Esophagus squamous epithelium (tissue), 5 donors: ENCODE results near the gene SHMT1. TPM values are rescaled to one million over a fixed set of nuclear protein-coding genes. Genes with fewer than 3 reads are reported as not detected.
A peak's percentile ranks its signal among the peaks of the same experiment; 100 is the strongest.

Experiments used
- DNase-seq: peaks from one replicate; lab custom pipeline; 2025; lab: John Stamatoyannopoulos, UW
- H3K27ac ChIP-seq, 4 donors: fragments of 200-600 bp; sonication (generic); one replicate each; pipeline ENCODE4 v1.5.1; 2016 to 2019; ENCODE audit warnings: mild to moderate bottlenecking in 1 of 4
- H3K27me3 ChIP-seq, 4 donors: fragments of 200-600 bp; sonication (generic); 1 replicate in 3 of 4; 2 replicates in 1 of 4; pipeline versions ENCODE4 v1.5.1 to v1.6.0; 2017 to 2021; ENCODE audit warnings: antibody characterized with exemption in 1 of 4
- H3K36me3 ChIP-seq, 3 donors: fragments of 200-600 bp; sonication (generic); one replicate each; pipeline ENCODE4 v1.5.1; 2016 to 2019
- H3K4me1 ChIP-seq, 3 donors: fragments of 200-600 bp; sonication (generic); one replicate each; pipeline ENCODE4 v1.5.1; 2017 to 2019
- H3K4me3 ChIP-seq, 4 donors: fragments of 200-600 bp; sonication (generic); 1 replicate in 3 of 4; 2 replicates in 1 of 4; pipeline ENCODE4 v1.5.1; 2016 to 2019; ENCODE audit warnings: mild to moderate bottlenecking in 2 of 4, moderate library complexity in 1 of 4
- H3K9me3 ChIP-seq, 3 donors: fragments of 200-600 bp; sonication (generic); one replicate each; pipeline ENCODE4 v1.5.1; 2016 to 2019
- CTCF ChIP-seq, 6 experiments: fragments of 450-650 bp in 4 of 6; fragments of 200-600 bp in 2 of 6; sonication (generic) in 2 of 6; IDR thresholded peaks; one replicate each; pipeline ENCODE4 v1.5.1; 2016 to 2019; ENCODE audit warnings: antibody characterized with exemption in 6 of 6, mild to moderate bottlenecking in 4 of 6, moderate library complexity in 4 of 6
- POLR2A ChIP-seq, 4 donors: fragments of 450-650 bp; IDR thresholded peaks; one replicate each; pipeline ENCODE4 v1.6.1; 2017; ENCODE audit warnings: antibody characterized with exemption in 4 of 4, mild to moderate bottlenecking in 4 of 4, moderate library complexity in 3 of 4
- WGBS, 2 donors: methylation state at CpG; one replicate each; pipeline ENCODE4 v1.1.5; 2018; 5-methylcytosine and 5-hydroxymethylcytosine counted together
- intact Hi-C: fragments of 100-400 bp; cut with DNase I; formaldehyde crosslinking; loops from one replicate; pipeline ENCODE4 v1.15.0; 2022
- total RNA-seq, 4 donors: library from RNA; depleted of rRNA; stranded (reverse); fragments of >200 nt; gene quantifications; one replicate each; pipeline ENCODE4 v1.1.0, GENCODE V29; 2016
- donor health status: DM: yes; HTN: yes; CAD: no.

The SHMT1 gene
- total RNA-seq, 4 donors from 2014 or later, result 64.1 to 124 (median 67.9) TPM

- Histone ChIP-seq H3K4me1 (peaks cover 43 to 61% (median 50%) of the 10 kb centered on the region in 3 donors), H3K4me3 (no peak overlapping the region), H3K9me3 (no peaks in the 10 kb centered on the region), H3K27me3 (no peaks in the 10 kb centered on the region), H3K36me3 (peaks cover 21 to 92% (median 38%) of the 10 kb centered on the region in 3 donors), H3K27ac (no peak overlapping the region)
- intact Hi-C loops, result no loop called here
- DNase-seq, result no peak
- TF ChIP-seq CTCF (IDR thresholded peaks at IDR 0.05) (no peak), POLR2A (IDR thresholded peaks at IDR 0.05) (no peak)
- WGBS, 2 donors, result 84 to 92% methylated on average over 6 of the region's 7 CpGs
Measured at GRCh38 chr17:18320301-18320700, 43.0 kb downstream of the SHMT1 start.

- Histone ChIP-seq H3K27ac (no peak overlapping the region), H3K4me3 (no peak overlapping the region), H3K4me1 (peaks cover 43 to 61% (median 50%) of the 10 kb centered on the region in 3 donors), H3K36me3 (peaks cover 21 to 86% (median 34%) of the 10 kb centered on the region in 3 donors), H3K9me3 (no peaks in the 10 kb centered on the region), H3K27me3 (no peaks in the 10 kb centered on the region)
- peak in 4 of 6 experiments; percentile 23 to 57 (median 35) for TF ChIP-seq CTCF (IDR thresholded peaks at IDR 0.05)
- no peak for TF ChIP-seq POLR2A (IDR thresholded peaks at IDR 0.05)
- intact Hi-C loops, result no loop called here
- 65 to 71% methylated on average over 1 to 4 of the region's 13 CpGs for WGBS, 2 donors
- no peak for DNase-seq
Measured at GRCh38 chr17:18319604-18320256, 43.6 kb downstream of the SHMT1 start.

DNA sequence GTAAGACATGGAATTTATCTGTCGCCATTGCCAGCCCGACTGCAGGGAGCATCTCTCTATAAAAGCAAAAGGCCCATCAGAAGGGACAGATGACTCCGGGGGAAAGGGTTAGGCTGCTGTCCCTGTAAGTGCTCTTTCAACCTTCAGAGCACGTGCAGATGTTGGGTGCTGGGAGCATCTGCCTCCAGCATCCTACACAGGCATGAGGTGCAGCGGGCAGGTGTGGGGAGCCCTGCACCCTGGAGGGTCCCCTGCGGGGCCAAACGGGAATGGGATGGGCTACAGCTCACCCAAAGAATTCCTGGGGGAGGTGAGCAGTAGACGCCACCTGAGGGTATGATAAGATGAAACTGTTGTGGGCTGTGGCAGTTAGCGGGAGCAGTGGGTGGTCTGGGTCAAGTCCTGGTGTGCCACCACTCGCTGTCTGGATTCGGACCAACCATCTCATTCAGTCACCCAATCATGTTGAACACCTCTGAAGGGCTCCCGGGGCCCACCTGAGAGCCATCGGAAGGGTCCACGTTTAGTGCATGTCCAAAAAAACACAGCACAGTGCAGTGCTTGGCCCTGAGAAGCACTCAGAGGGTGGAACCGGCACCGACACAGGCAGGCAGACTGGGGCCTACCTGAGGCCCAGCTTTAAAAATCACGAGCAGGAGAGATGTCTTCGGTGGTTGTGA lies 44.4 kb downstream of the SHMT1 start:
- H3K4me1 ChIP-seq, result peaks cover 47 to 67% (median 53%) of the 10 kb centered on the region in 3 donors
- no peak overlapping the region for H3K27ac ChIP-seq
- no peaks in the 10 kb centered on the region for H3K27me3 ChIP-seq
- no peak for DNase-seq
- TF ChIP-seq CTCF (IDR thresholded peaks at IDR 0.05), result no peak
- TF ChIP-seq POLR2A (IDR thresholded peaks at IDR 0.05), result no peak
- intact Hi-C loops, result no loop called here
- peak overlapping the region in 1 of 4 donors; percentile 2 for H3K4me3 ChIP-seq
- 50 to 73% methylated on average over 3 to 8 of the region's 18 CpGs for WGBS, 2 donors
- peaks cover 14 to 78% (median 26%) of the 10 kb centered on the region in 3 donors for H3K36me3 ChIP-seq
- no peaks in the 10 kb centered on the region for H3K9me3 ChIP-seq

DNA sequence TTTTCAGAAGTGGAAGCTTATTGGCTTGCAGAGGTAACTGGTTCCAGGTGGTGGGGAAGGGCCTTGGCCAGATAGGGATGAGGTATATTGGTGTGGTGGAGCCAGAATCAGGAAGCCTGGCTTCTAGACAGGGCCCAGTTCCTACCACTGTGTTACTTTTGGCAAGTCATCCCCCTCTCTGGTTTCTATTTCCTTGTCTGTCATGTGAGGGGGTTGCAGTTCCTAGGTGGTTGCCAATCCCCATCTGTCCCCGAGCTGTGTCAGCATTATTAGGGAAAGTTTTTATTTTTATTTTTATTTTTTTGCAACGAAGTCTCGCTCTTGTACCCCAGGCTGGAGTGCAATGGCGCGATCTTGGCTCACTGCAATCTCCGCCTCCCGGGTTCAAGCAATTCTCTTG lies 45.2 kb downstream of the SHMT1 start:
- intact Hi-C loops, result no loop called here
- Histone ChIP-seq H3K36me3 (peaks cover 6 to 70% (median 18%) of the 10 kb centered on the region in 3 donors), H3K4me3 (peak overlapping the region in 1 of 4 donors; percentile 13), H3K4me1 (peaks cover 52 to 75% (median 61%) of the 10 kb centered on the region in 3 donors), H3K27ac (no peak overlapping the region), H3K9me3 (no peaks in the 10 kb centered on the region), H3K27me3 (no peaks in the 10 kb centered on the region)
- no peak for DNase-seq
- TF ChIP-seq CTCF (IDR thresholded peaks at IDR 0.05), result no peak
- no peak for TF ChIP-seq POLR2A (IDR thresholded peaks at IDR 0.05)
- WGBS, 2 donors, result 84 to 93% methylated on average over 7 of the region's 7 CpGs

GRCh38 chr17:18315961-18316360 lies 47.4 kb downstream of the SHMT1 start:
- Histone ChIP-seq H3K36me3 (peaks cover 0 to 61% (median 7%) of the 10 kb centered on the region in 3 donors), H3K4me1 (peaks cover 52 to 84% (median 67%) of the 10 kb centered on the region in 3 donors), H3K27me3 (no peaks in the 10 kb centered on the region), H3K4me3 (peak overlapping the region; percentile 69 to 92 (median 88)), H3K27ac (peak overlapping the region; percentile 90 to 93 (median 90)), H3K9me3 (no peaks in the 10 kb centered on the region)
- DNase-seq, result no peak
- no peak for TF ChIP-seq POLR2A (IDR thresholded peaks at IDR 0.05)
- no peak for TF ChIP-seq CTCF (IDR thresholded peaks at IDR 0.05)
- intact Hi-C loops, result no loop called here
- WGBS, 2 donors, result 48 to 67% methylated on average over 4 of the region's 11 CpGs
